ENCODE data around the gene RBP5.

DNA sequence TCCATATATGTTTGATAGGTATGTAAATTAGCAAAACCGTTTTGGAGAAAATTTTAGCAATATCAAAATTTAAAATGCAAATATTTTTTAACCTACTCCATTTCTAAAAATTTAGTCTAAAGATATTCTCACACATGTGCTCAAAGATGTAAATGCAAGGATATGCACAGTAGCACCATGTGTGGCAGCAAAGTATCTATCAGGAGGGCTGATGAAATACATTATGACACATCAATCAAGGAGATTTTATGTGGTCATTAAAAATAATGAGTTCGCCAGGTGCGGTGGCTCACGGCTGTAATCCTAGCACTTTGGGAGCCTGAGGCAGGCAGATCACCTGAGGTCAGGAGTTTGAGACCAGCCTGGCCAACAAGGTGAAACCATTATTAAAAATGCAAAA is 28.4 kb downstream of the RBP5 start:
- TF ChIP-seq, protein P1, sequence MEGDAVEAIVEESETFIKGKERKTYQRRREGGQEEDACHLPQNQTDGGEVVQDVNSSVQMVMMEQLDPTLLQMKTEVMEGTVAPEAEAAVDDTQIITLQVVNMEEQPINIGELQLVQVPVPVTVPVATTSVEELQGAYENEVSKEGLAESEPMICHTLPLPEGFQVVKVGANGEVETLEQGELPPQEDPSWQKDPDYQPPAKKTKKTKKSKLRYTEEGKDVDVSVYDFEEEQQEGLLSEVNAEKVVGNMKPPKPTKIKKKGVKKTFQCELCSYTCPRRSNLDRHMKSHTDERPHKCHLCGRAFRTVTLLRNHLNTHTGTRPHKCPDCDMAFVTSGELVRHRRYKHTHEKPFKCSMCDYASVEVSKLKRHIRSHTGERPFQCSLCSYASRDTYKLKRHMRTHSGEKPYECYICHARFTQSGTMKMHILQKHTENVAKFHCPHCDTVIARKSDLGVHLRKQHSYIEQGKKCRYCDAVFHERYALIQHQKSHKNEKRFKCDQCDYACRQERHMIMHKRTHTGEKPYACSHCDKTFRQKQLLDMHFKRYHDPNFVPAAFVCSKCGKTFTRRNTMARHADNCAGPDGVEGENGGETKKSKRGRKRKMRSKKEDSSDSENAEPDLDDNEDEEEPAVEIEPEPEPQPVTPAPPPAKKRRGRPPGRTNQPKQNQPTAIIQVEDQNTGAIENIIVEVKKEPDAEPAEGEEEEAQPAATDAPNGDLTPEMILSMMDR (IDR thresholded peaks at IDR 0.05): no peak
- TF ChIP-seq RCOR1 (IDR thresholded peaks at IDR 0.05; ENCODE audit: low read depth, low read length) (no peak), EP300 (IDR thresholded peaks at IDR 0.05) (no peak), HOXB13 (CRISPR knock-in tag; IDR thresholded peaks at IDR 0.05; ENCODE audit: low read depth) (no peak), HDAC2 (IDR thresholded peaks at IDR 0.05) (no peak), POLR2A (IDR thresholded peaks at IDR 0.05; ENCODE audit: low read length) (no peak), KDM5A (IDR thresholded peaks at IDR 0.05) (no peak), MAFK (IDR thresholded peaks at IDR 0.05; ENCODE audit: partially characterized antibody) (no peak), MAZ (IDR thresholded peaks at IDR 0.05; ENCODE audit: borderline replicate concordance, low read depth, low read length) (no peak), SMC3 (IDR thresholded peaks at IDR 0.05) (no peak), BHLHE40 (IDR thresholded peaks at IDR 0.05; ENCODE audit: low read depth, low read length) (no peak), CHD4 (IDR thresholded peaks at IDR 0.05; ENCODE audit: borderline replicate concordance) (no peak), NR3C1 (IDR thresholded peaks at IDR 0.05) (no peak)
- TF ChIP-seq, protein P2, sequence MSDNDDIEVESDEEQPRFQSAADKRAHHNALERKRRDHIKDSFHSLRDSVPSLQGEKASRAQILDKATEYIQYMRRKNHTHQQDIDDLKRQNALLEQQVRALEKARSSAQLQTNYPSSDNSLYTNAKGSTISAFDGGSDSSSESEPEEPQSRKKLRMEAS (IDR thresholded peaks at IDR 0.05): no peak

Data from A549 (cell line).